NCI-H1417 treated with DMSO at 0.1 percent for 48 hours (cell line): ENCODE data around the gene PVRIG.
"Not testable (repeated sequence)": the region's sequence is repeated elsewhere in the genome, so short reads cannot be mapped to it uniquely, and the experiment has no call there.

Experiments used
- DNase-seq: peaks from one replicate; lab custom pipeline; 2025; lab: John Stamatoyannopoulos, UW

The PVRIG gene

DNA sequence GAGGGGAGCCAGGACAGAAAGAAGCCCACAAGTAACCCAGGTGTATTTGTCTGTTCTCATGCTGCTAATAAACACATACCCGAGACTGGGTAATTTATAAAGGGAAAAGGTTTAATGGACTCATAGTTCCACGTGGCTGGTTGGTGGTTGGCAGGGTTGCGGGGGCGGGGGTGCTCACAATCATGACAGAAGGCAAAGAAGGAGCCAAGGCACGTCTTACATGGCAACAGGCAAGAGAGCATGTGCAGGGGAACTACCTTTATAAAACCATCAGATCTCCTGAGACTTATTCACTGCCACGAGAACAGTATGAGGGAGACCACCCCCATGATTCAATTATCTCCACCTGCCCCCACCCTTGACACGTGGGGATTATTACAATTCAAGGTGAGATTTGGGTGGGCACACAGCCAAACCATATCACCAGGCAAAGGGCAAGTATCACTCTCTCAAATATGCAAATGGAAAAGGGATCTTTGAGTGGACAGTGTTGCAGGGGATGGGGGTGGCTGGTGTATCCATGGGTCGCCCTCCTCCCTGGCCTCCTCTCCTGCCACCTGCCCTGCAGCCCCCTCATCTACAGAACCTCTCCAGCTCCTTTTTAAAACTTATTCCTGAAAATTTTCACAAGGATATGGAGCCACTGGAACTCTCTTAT lies 15.0 kb downstream of the PVRIG start:
- DNase-seq, result not testable (repeated sequence)

DNA sequence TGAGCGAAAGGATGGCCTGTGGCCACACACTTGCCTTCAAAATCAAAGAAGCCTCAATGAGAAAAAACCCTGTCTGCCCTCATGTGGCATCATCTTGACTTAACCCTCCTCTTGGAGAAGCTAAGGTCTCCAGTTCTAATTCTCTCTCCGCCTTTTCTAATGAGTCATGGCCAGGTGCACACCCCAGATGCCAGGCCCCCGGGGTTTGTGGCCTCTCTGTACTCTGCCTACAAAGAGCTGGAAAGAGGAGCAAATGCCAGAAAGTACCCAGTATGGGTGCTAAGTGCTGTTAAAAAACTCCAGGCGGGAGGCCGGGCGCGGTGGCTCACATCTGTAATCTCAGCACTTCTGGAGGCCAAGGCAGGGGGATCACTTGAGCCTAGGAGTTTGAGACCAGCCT lies 20.2 kb downstream of the PVRIG start:
- DNase-seq, result not testable (repeated sequence)

DNA sequence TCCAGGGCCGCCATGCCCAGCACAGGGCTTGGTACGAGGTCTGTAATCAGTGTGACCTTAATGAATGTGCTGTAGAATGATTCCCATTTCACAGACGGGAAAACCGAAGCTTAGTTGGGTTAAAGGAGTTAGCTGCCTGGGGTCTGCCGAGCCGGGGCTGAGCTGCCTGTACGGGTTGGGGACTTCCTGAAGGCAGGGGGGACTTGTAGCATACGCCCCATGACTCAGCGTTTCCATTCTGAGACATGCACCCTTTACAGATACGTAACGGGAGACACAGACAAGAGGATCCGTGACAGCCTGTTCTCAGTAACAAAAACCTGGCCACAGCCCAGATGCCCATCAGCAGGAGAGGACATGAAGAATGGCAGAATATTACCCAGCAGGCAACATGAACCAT lies 23.6 kb downstream of the PVRIG start:
- DNase-seq, result not testable (repeated sequence)

DNA sequence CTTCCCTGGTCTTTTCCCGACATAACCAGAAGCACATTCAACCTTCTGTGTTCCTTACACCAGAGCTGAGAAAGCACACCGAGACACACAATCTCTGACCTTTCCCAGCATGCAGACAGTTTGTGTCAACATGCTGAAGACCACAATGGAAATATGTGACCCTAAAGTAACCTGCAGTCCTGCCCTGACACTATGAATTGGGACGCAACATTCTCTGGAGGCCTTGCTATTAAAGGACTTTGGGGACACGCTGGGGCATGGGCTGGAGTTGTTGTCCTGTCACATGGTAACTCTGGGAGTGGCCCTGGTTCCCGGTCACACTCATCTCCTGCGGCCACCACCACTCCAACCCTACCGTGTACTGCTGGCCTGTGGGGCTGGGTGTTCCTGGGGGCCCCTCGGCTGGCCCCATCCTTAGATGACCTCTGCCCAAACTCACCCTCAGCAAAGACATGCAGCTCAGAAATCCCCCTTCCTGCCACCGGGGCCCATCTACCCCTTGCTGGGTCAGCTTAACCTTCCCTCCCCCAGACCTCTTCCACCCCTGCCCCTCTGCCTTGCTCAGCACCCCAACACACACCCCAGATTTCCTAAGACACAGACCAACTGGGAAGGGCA lies 25.3 kb downstream of the PVRIG start:
- not testable (repeated sequence) for DNase-seq

DNA sequence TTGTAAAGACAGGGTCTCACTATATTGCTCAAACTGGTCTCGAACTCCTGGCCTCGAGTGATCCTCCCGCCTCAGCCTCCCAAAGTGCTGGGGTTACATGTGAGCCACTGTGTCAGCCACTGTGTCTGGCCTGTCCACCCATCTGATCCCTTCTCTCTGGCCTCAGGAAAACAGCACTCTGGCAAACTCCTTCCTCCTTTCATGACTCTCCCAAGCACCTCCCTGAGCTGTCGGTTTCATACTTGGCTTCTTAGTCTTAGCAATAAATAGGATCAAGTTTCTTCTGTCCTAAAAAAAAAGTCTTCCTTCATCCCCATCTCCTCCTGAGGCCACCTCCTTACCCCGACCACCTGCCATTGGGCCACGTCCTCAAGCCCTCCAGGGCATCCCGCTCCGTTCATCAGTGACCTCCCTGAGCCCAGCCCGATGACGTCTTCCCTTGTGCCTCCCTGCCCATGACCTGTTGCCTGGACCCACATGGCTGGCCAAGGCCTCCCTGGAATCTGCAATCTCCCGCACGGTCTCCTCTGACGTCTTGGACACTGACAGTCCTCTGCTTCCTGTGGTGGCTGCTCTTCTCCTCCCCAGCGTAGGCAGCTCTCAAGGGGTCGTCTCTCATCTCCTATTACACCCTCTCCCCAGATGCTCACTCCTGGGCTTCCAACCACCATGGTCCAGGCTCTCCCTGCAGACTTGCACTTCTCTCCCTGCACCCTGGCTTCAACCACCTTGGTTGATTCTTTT lies 26.5 kb downstream of the PVRIG start:
- DNase-seq, result not testable (repeated sequence)

DNA sequence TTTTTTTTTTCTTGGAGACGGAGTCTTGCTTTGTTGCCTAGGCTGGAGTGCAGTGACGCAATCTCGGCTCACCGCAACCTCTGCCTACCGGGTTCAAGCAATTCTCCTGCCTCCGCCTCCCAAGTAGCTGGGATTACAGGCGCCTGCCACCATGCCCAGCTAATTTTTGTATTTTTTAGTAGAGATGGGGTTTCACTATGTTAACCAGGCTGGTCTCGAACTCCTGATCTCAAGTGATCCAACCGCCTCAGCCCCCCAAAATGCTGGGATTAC lies 27.1 kb downstream of the PVRIG start:
- DNase-seq, result not testable (repeated sequence)

DNA sequence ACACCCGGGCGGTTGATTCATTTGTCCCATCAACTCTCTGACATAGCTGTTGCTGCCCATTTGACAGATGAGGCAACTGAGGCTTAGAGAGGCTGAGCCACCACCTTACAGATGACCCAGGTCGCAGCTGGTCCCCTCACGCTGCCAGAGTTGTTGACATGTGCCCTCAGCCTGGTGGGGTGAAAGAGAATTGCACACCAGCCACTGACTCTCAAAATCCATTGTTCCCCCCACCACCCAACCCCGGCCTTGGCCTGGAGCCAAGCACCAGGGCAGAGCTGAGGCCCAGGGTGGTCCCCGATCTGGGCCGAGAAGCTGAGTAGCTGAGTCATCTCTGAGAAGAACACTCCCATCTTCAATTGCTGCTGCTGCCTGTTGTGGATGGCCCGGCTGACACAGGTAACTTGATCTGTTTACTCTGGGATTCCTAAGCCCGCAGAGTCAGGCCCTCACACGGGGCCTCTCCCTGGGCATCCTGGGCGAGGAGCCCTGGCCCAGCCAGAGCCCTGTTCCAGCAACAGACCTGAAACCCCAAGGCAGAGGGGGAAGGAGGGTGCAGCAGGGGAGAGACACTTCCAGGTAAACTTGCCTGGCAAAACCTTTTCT lies 27.5 kb downstream of the PVRIG start:
- DNase-seq, result peak; percentile 66

DNA sequence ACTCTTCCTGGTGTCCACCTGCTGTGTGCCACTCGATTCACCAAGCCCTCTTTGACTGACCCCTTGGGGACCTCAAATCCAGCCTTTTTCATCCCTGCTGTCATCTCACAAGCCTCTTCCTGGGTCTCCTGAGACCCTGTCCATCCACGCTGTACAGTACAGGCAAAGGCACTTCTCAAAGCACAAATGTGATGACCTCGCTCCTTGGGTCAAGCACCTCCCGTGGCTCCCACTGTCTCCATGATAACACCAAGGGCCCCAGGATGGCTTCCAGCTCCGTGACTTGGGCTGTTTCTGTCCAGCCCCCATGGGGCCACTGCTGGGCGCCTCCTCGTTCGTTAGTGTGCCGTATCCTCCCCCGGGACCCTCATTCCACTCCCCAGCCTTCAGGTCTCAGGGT lies 28.7 kb downstream of the PVRIG start:
- no peak for DNase-seq

DNA sequence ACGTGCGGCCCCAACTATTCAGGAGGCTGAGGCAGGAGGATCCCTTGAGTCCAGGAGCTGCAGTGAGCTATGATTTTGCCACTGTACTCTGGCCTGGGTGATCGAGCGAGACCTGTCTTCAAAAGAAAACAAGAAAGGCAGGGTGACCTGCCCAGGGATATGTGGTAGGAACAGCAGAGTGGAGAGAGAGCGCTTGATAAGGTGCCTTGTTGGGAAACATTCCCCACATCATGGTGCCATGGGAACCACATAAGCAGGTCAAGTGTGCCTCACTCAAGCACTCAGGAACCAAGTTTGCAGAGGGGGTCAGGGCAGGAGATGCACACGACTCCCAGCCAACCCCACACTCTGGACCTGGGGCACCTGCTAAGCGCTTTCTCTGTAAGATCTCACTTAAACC lies 37.3 kb downstream of the PVRIG start:
- no peak for DNase-seq

DNA sequence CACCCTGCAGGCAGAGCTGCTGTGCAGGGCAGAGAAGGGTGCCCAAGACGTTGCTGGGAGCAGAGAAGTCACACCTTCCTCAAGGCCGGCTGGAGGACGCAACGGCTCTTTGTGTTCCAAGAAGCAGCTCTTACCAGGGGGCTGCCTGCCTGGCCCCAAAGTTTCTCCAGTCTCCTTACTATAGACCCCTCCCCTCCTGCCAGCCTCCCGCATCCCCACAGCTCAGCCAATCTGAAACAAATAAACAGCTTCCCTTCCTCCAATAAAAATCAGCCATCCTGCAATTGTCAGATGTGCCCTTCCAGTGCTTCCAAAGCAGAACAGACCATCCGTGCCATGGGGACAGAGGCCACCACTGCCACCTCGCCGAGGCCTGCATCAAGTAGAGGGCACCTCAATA lies 40.2 kb downstream of the PVRIG start:
- not testable (repeated sequence) for DNase-seq

DNA sequence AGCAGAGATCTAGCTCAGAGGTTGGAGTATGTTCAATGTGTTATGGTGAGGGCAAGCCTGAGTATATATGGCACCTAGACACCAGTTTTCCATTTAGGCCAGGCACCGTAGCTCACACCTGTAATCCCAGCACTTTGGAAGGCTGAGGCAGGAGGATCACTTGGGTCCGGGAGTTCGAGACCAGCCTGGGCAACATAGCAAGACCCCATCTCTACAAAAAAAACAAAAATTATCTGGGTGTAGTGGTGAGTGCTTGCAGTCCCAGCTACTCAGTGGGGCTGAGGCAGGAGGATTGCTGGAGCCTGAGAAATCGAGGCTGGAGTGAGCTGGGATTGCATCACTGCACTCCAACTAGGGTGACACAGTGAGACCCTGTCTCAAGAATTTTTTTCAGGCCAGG lies 43.1 kb downstream of the PVRIG start:
- not testable (repeated sequence) for DNase-seq

DNA sequence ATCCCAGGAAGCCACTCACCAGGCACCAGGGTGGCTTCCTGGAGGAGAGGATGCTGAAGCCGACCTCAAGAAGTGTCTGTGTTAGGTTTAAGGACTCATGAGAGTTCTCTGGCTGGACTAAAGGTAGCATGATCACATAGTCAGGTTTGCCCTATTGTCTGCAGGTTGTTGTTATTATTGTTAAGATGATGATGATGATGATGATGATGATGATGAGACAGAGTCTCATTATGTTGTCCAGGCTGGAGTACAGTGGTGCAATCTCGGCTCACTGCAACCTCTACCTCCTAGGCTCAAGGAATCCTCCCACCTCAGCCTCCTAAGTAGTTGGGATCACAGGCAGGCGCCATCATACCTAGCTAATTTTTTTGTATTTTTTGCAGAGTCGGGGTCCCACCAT lies 44.5 kb downstream of the PVRIG start:
- DNase-seq, result not testable (repeated sequence)

DNA sequence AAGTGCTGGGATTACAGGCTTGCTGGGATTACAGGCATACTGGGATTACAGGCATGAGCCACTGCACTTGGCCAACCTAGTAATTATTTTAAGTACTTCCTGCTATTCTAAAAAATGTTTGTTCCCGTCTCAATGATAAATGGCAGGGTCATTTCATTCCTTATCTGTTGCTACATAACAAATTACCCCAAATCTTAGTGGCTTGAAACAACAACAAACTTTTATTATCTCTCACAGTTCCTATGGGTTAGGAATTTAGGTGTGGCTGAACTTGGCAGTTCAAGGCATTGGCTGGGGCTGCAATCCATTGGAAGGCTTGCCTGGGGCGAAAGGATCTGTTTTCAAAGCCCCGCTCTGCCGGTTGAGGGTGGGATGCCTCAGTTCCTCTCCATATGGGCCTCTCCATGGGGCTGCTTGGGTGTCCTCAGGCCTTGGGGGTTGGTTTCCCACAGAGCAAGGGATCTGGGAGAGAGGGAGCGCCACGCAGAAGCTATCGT lies 45.0 kb downstream of the PVRIG start:
- DNase-seq, result not testable (repeated sequence)

DNA sequence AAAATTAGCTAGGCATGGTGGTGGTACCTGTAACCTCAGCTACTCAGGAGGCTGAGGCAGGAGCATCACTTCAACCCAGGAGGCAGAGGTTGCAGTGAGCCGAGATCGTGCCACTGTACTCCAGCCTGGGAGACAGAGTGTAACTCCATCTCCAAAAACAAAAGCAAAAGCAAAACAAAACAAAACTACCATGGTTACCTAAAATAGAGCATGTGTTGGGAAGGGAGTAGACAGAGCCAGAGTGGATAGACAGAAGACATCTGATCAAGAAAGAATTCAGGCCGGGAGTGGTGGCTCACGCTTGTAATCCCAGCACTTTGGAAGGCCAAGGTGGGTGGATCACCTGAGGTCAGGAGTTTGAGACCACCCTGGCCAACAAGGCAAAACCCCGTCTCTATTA lies 46.1 kb downstream of the PVRIG start:
- not testable (repeated sequence) for DNase-seq

DNA sequence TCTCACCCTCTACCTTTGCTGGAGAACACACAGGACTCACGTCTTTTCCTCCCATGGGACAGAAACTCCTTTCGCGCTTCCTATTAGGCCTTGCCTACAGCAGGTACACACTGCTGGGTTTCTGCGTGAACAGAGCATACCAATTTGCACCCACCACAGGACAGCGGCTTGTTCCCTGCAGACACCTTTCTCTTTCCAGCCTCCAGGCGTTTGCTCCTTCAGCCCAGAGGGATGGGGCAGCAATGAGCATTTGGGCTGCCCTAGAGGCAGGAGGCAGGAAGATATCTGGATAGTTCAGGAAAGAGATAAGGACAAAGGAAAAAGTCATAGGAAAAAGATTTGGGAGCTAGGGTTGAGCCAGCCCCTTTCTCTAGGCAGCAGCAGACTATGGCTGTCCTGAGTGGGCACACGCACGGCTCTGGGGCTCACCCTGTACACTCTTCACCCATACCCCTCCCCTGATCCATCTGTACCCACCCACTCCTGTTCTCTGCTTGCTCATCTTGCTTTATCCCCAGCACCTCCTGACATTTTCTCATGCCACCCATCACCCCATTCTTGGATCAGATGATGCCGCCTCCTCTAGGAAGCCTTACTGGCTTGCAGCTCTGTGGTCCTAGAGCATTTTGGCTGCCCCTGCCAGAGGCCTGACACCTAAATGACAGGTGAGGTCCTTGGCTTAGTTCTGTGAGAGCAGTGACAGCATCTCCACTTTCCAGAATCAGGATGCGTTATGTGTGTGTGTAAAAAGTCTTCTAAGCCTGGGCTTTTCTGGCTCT lies 47.0 kb downstream of the PVRIG start:
- DNase-seq, result no peak

DNA sequence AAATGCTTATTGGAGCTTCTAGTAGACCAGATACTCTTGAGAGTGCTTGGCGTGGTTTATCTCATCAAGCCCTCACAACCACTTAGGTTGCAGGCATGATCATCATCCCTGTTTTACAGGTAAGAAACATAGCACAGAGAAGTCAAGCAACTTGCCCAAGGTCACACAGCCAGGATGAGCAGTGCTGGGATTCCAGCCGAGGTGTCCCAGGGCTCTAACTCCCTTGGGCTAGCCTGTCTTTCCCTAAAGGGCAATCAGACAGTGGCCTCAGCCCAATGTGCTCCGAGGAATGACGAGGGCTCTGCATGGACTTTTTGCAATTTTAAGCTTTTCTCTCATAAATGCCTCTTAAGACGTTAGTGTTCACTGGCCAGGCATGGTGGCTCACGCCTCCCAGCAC lies 47.9 kb downstream of the PVRIG start:
- no peak for DNase-seq

DNA sequence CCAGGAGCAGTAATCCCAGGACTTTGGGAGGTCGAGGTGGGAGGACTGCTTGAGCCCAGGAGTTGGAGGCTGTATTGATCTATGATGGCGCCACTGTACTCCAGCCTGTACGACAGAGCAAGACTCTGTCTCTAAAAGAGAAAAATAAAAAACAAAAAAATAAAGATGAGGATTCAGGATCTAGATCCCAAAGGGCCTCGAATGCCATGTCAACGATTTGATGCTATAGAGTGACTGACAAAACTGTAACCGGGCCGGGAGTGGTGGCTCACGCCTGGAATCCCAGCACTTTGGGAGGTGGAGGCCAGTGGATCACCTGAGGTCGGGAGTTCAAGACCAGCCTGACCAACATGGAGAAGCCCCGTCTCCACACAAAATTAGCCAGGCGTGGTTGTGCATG lies 49.1 kb downstream of the PVRIG start:
- DNase-seq, result not testable (repeated sequence)

DNA sequence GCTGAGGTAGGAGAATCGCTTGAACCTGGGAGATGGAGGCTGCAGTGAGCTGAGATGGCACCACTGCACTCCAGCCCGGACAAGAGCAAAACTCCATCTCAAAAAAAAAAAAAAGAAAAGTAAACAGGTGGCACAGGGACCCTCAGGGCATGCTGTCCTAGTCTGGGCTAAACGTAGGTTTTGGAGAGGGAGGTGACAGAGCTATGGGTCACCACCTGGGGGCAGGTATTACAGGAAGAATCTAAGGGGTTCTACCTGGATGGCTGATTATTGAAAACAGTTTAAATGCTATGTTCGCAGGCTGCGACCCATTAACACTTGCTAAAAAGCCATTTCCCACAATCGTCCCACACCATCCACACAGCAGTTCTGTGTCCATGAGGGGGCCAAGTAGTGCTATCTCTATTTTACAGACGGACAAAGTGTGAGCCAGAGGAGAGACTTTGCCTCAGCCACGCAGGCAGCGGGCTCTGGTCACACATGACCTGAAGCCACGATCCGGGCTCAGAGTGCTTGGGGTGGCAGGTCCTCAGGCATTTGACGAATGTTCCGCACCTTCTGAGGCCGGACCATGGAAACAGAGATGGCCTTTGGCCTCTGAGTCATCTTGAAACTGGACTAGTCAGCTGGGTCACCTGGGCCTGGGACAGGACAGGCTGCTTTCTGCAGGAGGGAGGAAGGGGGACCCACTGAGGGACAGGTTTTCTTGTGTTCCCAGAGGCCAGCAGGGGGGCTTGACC lies 49.7 kb downstream of the PVRIG start:
- DNase-seq, result not testable (repeated sequence)

DNA sequence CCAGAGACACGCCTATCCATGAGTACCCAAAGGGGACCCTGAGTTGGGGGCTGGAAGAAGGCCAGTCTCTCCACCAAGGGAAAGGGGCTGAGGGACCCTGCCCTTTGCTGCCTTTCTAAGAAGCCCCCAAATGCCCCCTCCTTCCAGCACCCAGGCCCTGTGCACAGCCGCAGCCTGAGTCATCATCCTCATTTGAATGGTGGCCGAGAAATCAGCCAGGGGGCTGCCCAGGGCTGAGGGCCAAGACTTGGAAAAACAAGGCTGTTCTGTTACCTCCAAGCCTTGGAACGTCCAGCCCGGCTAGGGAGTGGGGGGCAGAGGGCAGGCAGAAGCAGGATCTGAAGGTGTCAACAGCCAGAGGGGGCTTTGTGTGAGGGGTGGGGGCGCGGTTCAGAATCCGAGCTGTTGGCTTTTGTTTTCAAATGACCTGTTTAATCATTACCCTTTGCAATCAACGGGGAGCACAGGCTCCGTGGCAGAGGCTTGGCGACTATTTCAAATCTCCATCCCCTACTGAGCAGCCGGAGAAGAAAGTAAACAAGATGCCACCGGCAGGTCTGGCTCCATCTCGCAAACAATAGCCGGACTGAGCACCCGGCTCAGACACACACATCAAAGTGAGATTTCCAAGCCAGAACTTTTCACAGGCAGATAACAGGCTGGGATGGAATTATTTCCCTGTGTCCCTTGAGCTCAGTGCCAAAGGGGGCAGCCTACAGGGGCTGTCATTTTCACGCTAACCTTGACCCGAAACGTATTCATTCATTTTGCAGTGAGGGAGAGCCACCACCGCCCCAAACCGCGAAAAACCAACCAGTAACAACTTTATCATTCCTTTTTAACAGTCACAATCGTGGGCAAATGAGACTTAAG lies 50.5 kb downstream of the PVRIG start:
- not testable (repeated sequence) for DNase-seq
